Mononuclear cell (primary cell): Measurements from ENCODE around the gene TK1. TPM values are rescaled to one million over a fixed set of nuclear protein-coding genes. Genes with fewer than 3 reads are reported as not detected.

Source experiments
- H3K27me3 ChIP-seq: 2 replicates; pipeline ENCODE4 v1.6.0; 2011; ENCODE audit warnings: low read length, control low read depth; ENCODE audit not compliant: insufficient read depth
- H3K4me1 ChIP-seq: 2 replicates; pipeline ENCODE4 v1.5.1; 2011; ENCODE audit warnings: mild to moderate bottlenecking, low read length, control low read depth; ENCODE audit not compliant: insufficient read depth
- H3K4me3 ChIP-seq: 2 replicates; pipeline ENCODE4 v1.5.1; 2011; ENCODE audit warnings: mild to moderate bottlenecking, low read length, moderate library complexity
- H3K9me3 ChIP-seq: 2 replicates; pipeline ENCODE4 v1.5.1; 2011; ENCODE audit warnings: low read depth, mild to moderate bottlenecking, control low read depth, low read length
- total RNA-seq: library from RNA; depleted of rRNA; stranded (reverse); fragments of >200 nt; gene quantifications from one replicate; pipeline ENCODE4 v1.2.3, GENCODE V29; 2012

Gene TK1
- total RNA-seq, 1 donor: 0.94 TPM

- Histone ChIP-seq H3K4me3 (no peak overlapping the region), H3K27me3 (no peaks in the 10 kb centered on the region), H3K9me3 (no peaks in the 10 kb centered on the region), H3K4me1 (peaks cover 4% of the 10 kb centered on the region)
These were observed 17.7 kb upstream of the TK1 start for GRCh38 chr17:78204387-78205123.

- Histone ChIP-seq H3K4me3 (no peak overlapping the region), H3K9me3 (no peaks in the 10 kb centered on the region), H3K4me1 (peaks cover 16% of the 10 kb centered on the region), H3K27me3 (no peaks in the 10 kb centered on the region)
These were observed 15.8 kb upstream of the TK1 start for GRCh38 chr17:78202666-78203065.

GRCh38 chr17:78200451-78200850, 13.6 kb upstream of the TK1 start:
- Histone ChIP-seq H3K4me1 (peaks cover 16% of the 10 kb centered on the region), H3K9me3 (no peaks in the 10 kb centered on the region), H3K27me3 (no peaks in the 10 kb centered on the region), H3K4me3 (no peak overlapping the region)

- H3K9me3 ChIP-seq: no peaks in the 10 kb centered on the region
- H3K4me1 ChIP-seq: peaks cover 16% of the 10 kb centered on the region
- no peak overlapping the region for H3K4me3 ChIP-seq
- H3K27me3 ChIP-seq: no peaks in the 10 kb centered on the region
These were observed 10.4 kb upstream of the TK1 start for GRCh38 chr17:78197147-78197832.

GRCh38 chr17:78196716-78197115, 9.9 kb upstream of the TK1 start:
- Histone ChIP-seq H3K4me1 (peaks cover 16% of the 10 kb centered on the region), H3K27me3 (no peaks in the 10 kb centered on the region), H3K9me3 (no peaks in the 10 kb centered on the region), H3K4me3 (no peak overlapping the region)

- Histone ChIP-seq H3K27me3 (no peaks in the 10 kb centered on the region), H3K4me1 (peaks cover 30% of the 10 kb centered on the region), H3K4me3 (no peak overlapping the region), H3K9me3 (no peaks in the 10 kb centered on the region)
These were observed 716 bp downstream of the TK1 start for GRCh38 chr17:78185981-78186691.

GRCh38 chr17:78184868-78185267, 2.0 kb downstream of the TK1 start:
- Histone ChIP-seq H3K9me3 (no peaks in the 10 kb centered on the region), H3K27me3 (no peaks in the 10 kb centered on the region), H3K4me3 (no peak overlapping the region), H3K4me1 (peaks cover 38% of the 10 kb centered on the region)

GRCh38 chr17:78184351-78184750, 2.5 kb downstream of the TK1 start:
- H3K4me1 ChIP-seq: peaks cover 43% of the 10 kb centered on the region
- H3K27me3 ChIP-seq: no peaks in the 10 kb centered on the region
- H3K9me3 ChIP-seq: no peaks in the 10 kb centered on the region
- H3K4me3 ChIP-seq: no peak overlapping the region

GRCh38 chr17:78183916-78184315, 2.9 kb downstream of the TK1 start:
- Histone ChIP-seq H3K9me3 (no peaks in the 10 kb centered on the region), H3K27me3 (no peaks in the 10 kb centered on the region)

GRCh38 chr17:78182504-78182903, 4.3 kb downstream of the TK1 start:
- Histone ChIP-seq H3K4me3 (no peak overlapping the region), H3K27me3 (no peaks in the 10 kb centered on the region), H3K9me3 (no peaks in the 10 kb centered on the region), H3K4me1 (peaks cover 33% of the 10 kb centered on the region)

More at GRCh38 chr17:78183916-78184315, 2.9 kb downstream of the TK1 start:
- Histone ChIP-seq H3K4me1 (peaks cover 44% of the 10 kb centered on the region), H3K4me3 (no peak overlapping the region)

- Histone ChIP-seq H3K4me3 (no peak overlapping the region), H3K9me3 (no peaks in the 10 kb centered on the region), H3K27me3 (no peaks in the 10 kb centered on the region), H3K4me1 (peaks cover 33% of the 10 kb centered on the region)
These were observed 6.3 kb downstream of the TK1 start for GRCh38 chr17:78180508-78180907.

- H3K4me3 ChIP-seq: no peak overlapping the region
- H3K4me1 ChIP-seq: peaks cover 37% of the 10 kb centered on the region
- H3K27me3 ChIP-seq: no peaks in the 10 kb centered on the region
- no peaks in the 10 kb centered on the region for H3K9me3 ChIP-seq
These were observed 6.8 kb downstream of the TK1 start for GRCh38 chr17:78180083-78180482.

- Histone ChIP-seq H3K9me3 (no peaks in the 10 kb centered on the region), H3K27me3 (no peaks in the 10 kb centered on the region), H3K4me3 (no peak overlapping the region), H3K4me1 (peaks cover 44% of the 10 kb centered on the region)
These were observed 7.5 kb downstream of the TK1 start for GRCh38 chr17:78179372-78179771.

- H3K9me3 ChIP-seq: no peaks in the 10 kb centered on the region
- H3K4me3 ChIP-seq: no peak overlapping the region
- no peaks in the 10 kb centered on the region for H3K27me3 ChIP-seq
- H3K4me1 ChIP-seq: peaks cover 72% of the 10 kb centered on the region
These were observed 10.3 kb downstream of the TK1 start for GRCh38 chr17:78176548-78177025.

- no peak overlapping the region for H3K4me3 ChIP-seq
- peaks cover 79% of the 10 kb centered on the region for H3K4me1 ChIP-seq
- H3K9me3 ChIP-seq: no peaks in the 10 kb centered on the region
- no peaks in the 10 kb centered on the region for H3K27me3 ChIP-seq
These were observed 11.2 kb downstream of the TK1 start for GRCh38 chr17:78175643-78175981.
